Stimulated activated CD4-positive, alpha-beta T cell treated with anti-CD3 and anti-CD28 coated beads, Interleukin-15, amount 100 ng/mL, for 1 hour (primary cell): ENCODE results near the gene CACNA1G.

Experiments used
- DNase-seq, 2 donors: peaks; one replicate each; pipeline ENCODE4 v3.0.0-alpha.2; 2020; ENCODE audit warnings: low read depth in 1 of 2, low spot score in 1 of 2

CACNA1G gene

GRCh38 chr17:50565402-50566350, 5.2 kb downstream of the CACNA1G start:
- DNase-seq = no peak

DNA sequence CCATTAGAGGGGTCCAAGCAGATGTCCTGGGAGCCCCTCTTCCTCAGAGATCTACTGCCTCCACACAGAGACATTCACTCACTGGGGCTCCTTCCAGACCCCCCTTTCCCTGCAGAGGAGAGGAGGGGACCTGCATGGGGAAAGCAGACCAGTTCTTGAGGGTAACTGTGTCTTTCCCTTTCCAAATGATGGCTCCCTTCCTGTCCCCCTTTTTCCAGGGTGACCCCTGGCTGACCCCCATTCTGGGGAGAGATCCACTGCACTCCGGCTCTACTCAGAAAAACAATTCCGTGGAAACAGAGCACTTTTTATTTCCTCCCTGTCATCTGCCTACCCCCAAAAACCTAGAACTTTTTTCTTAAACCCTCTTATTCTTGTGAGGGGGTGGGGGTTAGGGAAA, 6.4 kb downstream of the CACNA1G start:
- no peak for DNase-seq

- DNase-seq = no peak
Observed at GRCh38 chr17:50568659-50569058, 8.1 kb downstream of the CACNA1G start.

DNA sequence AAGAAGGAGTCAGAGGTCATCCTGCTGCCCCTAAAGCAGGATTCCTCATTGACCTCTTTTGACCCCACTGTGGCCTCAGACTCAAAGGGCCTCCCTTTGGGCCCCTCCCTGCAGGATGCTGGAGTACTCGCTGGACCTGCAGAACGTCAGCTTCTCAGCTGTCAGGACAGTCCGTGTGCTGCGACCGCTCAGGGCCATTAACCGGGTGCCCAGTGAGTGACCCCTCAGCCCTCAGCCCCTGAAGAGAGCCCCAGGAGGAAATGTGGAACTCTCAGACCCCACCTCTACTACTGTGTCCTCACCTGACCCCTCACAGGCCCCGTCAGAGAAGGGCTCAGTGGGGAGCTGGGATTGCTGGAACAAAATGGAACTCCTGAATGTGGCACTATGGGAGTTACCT, 9.1 kb downstream of the CACNA1G start:
- DNase-seq = no peak

- no peak for DNase-seq
Observed at GRCh38 chr17:50570032-50570431, 9.5 kb downstream of the CACNA1G start.

GRCh38 chr17:50570528-50570927, 10.0 kb downstream of the CACNA1G start:
- DNase-seq = no peak

GRCh38 chr17:50571681-50572080, 11.2 kb downstream of the CACNA1G start:
- no peak for DNase-seq

- no peak for DNase-seq
Observed at GRCh38 chr17:50572541-50572940, 12.0 kb downstream of the CACNA1G start.

DNA sequence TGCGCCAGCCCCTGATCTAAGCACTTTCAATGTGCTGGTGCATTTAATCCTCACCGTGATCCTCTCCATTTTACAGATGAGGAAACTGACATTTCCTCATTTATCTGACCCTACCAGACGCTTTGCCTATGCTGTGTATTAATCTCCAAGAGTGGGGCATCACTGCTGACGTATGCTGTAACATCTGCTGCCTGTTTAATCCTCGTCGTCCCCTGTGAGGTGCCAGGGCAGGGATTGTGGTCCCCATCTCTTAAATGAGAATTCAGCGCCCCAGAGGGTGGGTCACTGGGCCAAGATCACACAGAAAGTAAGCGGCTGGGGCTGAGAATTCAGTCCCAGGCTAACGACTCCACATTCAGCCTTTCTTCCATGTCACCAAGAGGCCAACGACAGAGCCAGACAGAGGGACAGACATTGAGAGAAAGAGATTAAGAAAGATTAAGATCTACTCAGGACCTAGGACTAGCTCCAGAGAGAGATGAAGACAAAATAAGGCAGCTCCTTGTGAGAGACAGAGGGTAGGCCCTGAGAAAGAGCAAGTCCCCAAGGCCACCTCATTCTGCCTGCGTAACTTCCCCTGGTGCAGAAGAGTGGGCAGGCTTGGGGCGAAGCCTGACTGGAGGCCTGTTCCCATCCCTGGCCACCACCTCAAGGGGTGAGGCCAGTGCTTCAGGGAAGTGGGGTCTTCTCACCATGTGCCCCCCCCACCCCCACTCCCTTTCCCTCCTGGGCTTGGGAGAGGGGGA, 13.5 kb downstream of the CACNA1G start:
- DNase-seq = no peak

- no peak for DNase-seq
Observed at GRCh38 chr17:50575581-50576210, 15.2 kb downstream of the CACNA1G start.

DNA sequence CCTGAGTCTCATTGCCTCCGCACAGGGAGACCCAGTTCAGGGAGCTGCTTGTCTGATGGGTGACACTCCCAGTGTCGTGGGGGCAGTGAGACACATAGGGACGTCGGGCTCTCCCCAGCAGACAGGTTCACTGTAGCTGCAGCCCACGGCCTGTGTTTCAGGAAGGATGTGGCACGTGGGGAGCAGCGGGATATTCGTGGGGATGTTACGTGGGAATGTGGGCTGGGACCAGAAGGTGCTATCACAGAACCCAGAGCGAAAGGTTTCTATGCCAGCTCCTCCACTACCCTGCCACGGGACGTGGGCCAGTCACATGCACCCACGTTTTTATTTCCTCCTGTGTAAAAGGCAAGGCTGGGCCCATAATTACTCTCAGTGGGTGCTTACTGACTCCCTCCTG, 16.3 kb downstream of the CACNA1G start:
- DNase-seq = no peak

DNA sequence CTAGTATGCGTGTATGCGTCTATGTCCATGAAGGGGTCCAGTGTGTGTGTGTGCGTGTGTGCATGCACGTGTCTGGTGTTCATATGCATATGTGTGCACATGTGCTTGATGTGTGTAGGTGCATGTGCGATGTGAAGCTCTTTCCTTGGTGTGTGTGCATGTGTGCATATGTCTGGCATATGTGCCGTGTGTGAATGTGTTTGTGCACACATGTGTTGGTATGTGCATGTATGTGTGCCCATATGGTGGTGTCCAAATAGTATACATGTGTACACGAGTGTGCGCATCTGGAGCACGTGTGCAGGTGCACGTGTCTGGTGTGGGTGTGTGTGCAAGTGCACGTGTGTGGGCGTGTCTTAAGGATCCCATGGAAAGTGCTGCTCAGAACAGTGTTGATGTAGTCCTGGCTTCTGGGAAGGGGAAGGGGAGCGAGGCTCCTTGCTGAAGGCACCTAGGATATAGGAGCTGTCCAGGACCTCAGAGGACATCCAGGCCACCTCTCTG, 17.0 kb downstream of the CACNA1G start:
- no peak for DNase-seq

GRCh38 chr17:50578173-50578572, 17.7 kb downstream of the CACNA1G start:
- DNase-seq = no peak

DNA sequence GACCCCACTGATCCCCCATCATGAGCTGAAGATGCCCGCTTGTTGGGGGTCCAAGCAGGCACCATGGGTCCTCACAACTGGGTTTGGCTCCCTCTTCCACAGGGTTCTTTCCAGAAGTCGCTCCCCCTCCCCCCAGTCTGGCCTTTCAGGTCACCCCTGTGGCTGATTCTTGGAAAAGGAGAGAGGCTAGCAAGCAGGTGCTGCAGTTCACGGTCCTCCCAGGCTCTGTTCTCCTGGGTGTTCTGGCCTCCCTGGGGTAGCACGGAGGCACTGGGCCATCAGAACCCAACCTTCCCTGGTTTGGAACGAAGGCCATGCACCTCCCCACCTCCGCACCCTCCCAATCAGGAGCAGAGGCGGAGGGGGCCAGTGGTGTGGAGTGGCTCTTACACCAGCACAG, 18.9 kb downstream of the CACNA1G start:
- DNase-seq = no peak

GRCh38 chr17:50580646-50581045, 20.1 kb downstream of the CACNA1G start:
- no peak for DNase-seq

GRCh38 chr17:50581316-50581715, 20.8 kb downstream of the CACNA1G start:
- DNase-seq = no peak

DNA sequence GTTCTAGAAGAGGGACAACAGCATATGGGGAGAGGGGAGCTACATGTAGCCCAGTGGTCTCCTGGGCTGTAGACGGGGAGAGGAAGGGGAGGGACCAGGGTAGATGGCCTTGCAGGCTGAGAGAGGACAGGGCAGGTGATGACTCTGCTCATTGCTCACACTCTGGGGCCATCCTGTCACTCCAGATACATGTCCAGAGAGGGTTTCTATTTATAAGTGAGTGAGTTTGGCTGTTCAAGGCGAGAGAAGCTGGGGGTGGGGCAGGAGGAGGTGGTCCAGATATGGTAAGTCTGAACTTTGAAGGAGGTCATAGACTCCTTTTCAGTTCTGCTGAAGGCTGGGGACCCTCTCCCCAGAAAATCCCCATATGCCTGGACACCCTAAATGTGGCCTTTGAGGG, 22.2 kb downstream of the CACNA1G start:
- DNase-seq = no peak

DNA sequence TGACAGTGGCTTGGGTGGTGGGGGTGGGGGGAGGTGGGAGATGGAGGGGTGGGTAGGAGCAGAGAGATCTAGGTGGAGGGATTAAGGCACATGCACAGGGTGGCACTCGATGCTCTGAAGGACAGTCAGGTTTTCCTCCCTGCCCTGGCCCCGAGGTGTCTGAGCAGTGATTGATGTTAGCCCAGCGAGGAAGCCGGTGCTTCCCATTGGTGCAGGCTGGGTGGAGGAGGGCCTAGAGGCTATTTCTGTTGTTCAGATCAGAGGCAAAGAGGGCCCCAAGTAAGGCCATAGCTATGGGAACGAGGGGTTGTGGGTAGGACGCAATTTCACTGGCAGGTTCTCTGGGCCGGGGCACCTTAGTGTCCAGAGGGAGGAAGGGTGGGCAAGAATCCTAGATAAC, 23.1 kb downstream of the CACNA1G start:
- no peak for DNase-seq

- no peak for DNase-seq
Observed at GRCh38 chr17:50584116-50584515, 23.6 kb downstream of the CACNA1G start.

GRCh38 chr17:50584749-50585148, 24.2 kb downstream of the CACNA1G start:
- no peak for DNase-seq

- DNase-seq = no peak
Observed at GRCh38 chr17:50585346-50585745, 24.8 kb downstream of the CACNA1G start.

DNA sequence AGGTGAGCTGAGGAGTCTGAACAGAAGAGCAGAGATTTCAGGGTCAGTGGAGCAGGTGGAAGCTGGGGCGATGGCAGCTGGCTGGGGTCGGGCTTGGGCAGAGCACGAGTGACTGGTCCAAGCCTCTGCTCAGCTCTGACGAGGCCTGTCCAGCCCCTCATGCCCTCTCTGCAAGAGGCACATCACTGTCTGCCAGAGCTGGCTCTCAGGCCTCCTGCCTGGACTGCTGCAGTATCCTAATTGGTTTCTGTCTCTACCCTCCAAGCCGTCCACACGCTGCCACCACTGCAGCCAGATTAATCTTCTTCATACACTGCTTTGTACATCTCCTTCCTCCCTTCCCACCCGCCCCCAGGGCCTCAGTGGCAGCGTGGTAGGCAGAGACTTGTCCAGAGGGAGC, 25.4 kb downstream of the CACNA1G start:
- no peak for DNase-seq
